Measurements from ENCODE around the gene BCR. TPM values are rescaled to one million over a fixed set of nuclear protein-coding genes. Genes with fewer than 3 reads are reported as not detected.

BCR gene
- total RNA-seq, 2 donors from 2014 or later = 102 to 172 TPM

GRCh38 chr22:23183061-23183698 is 2.9 kb downstream of the BCR start:
- DNase-seq = peak; percentile 92
- no peaks in the 10 kb centered on the region for H3K9me3 Mint-ChIP-seq
- Histone ChIP-seq H3K9ac (ENCODE audit: extremely low read depth, low read length, poor library complexity, severe bottlenecking) (peak overlapping the region; percentile 37), H3K4me1 (ENCODE audit: control insufficient read depth, insufficient read depth, low read length) (no peaks in the 10 kb centered on the region), H3K9me3 (ENCODE audit: control insufficient read depth, low read length) (no peaks in the 10 kb centered on the region), H3K4me3 (ENCODE audit: low read length) (peak overlapping the region; percentile 94), H3K27me3 (ENCODE audit: control insufficient read depth, insufficient read depth, low read length, poor library complexity, severe bottlenecking) (no peaks in the 10 kb centered on the region), H3K27ac (ENCODE audit: low read depth, low read length) (no peak overlapping the region), H3K36me3 (ENCODE audit: control insufficient read depth, insufficient read depth, low read length) (peaks cover 42% of the 10 kb centered on the region)
- H3K27ac Mint-ChIP-seq = peak overlapping the region; percentile 78
- peak overlapping the region; percentile 62 for H3K4me3 Mint-ChIP-seq
- peaks cover 43% of the 10 kb centered on the region for H3K36me3 Mint-ChIP-seq (ENCODE audit: low read depth)
- H3K4me1 Mint-ChIP-seq = peaks cover 55% of the 10 kb centered on the region
- H3K27me3 Mint-ChIP-seq (ENCODE audit: insufficient read depth) = peaks cover 9% of the 10 kb centered on the region
- 7 to 13% methylated on average over 9 to 11 of the region's 11 CpGs for WGBS, 2 experiments (ENCODE audit: insufficient coverage in 1 of 2, insufficient read length in 1 of 2)
- no peak for TF ChIP-seq CTCF (conservative IDR thresholded peaks at IDR 0.05)

GRCh38 chr22:23184100-23184763 is 3.9 kb downstream of the BCR start:
- peaks cover 9% of the 10 kb centered on the region for H3K27me3 Mint-ChIP-seq (ENCODE audit: insufficient read depth)
- no peaks in the 10 kb centered on the region for H3K27me3 ChIP-seq (ENCODE audit: control insufficient read depth, insufficient read depth, low read length, poor library complexity, severe bottlenecking)
- no peak overlapping the region for H3K27ac ChIP-seq (ENCODE audit: low read depth, low read length)
- no peaks in the 10 kb centered on the region for H3K9me3 ChIP-seq (ENCODE audit: control insufficient read depth, low read length)
- peaks cover 49% of the 10 kb centered on the region for H3K36me3 Mint-ChIP-seq (ENCODE audit: low read depth)
- 81 to 87% methylated on average over 3 of the region's 3 CpGs for WGBS, 2 experiments (ENCODE audit: insufficient coverage in 1 of 2, insufficient read length in 1 of 2)
- no peak for TF ChIP-seq CTCF (conservative IDR thresholded peaks at IDR 0.05)
- peaks cover 46% of the 10 kb centered on the region for H3K36me3 ChIP-seq (ENCODE audit: control insufficient read depth, insufficient read depth, low read length)
- H3K27ac Mint-ChIP-seq = peak overlapping the region; percentile 45
- H3K4me1 ChIP-seq (ENCODE audit: control insufficient read depth, insufficient read depth, low read length) = no peaks in the 10 kb centered on the region
- H3K4me1 Mint-ChIP-seq = peaks cover 50% of the 10 kb centered on the region
- peak overlapping the region; percentile 37 for H3K9ac ChIP-seq (ENCODE audit: extremely low read depth, low read length, poor library complexity, severe bottlenecking)
- peak overlapping the region; percentile 94 for H3K4me3 ChIP-seq (ENCODE audit: low read length)
- peak overlapping the region; percentile 62 for H3K4me3 Mint-ChIP-seq
- no peaks in the 10 kb centered on the region for H3K9me3 Mint-ChIP-seq
- no peak for DNase-seq

- Histone ChIP-seq H3K4me1 (ENCODE audit: control insufficient read depth, insufficient read depth, low read length) (no peaks in the 10 kb centered on the region), H3K27ac (ENCODE audit: low read depth, low read length) (peak overlapping the region; percentile 36), H3K9ac (ENCODE audit: extremely low read depth, low read length, poor library complexity, severe bottlenecking) (no peak overlapping the region), H3K36me3 (ENCODE audit: control insufficient read depth, insufficient read depth, low read length) (peaks cover 49% of the 10 kb centered on the region), H3K27me3 (ENCODE audit: control insufficient read depth, insufficient read depth, low read length, poor library complexity, severe bottlenecking) (no peaks in the 10 kb centered on the region), H3K9me3 (ENCODE audit: control insufficient read depth, low read length) (no peaks in the 10 kb centered on the region), H3K4me3 (ENCODE audit: low read length) (peak overlapping the region; percentile 94)
- TF ChIP-seq CTCF (conservative IDR thresholded peaks at IDR 0.05) = no peak
- H3K27ac Mint-ChIP-seq = peak overlapping the region; percentile 45
- peaks cover 48% of the 10 kb centered on the region for H3K4me1 Mint-ChIP-seq
- DNase-seq = no peak
- no peaks in the 10 kb centered on the region for H3K9me3 Mint-ChIP-seq
- peak overlapping the region; percentile 62 for H3K4me3 Mint-ChIP-seq
- WGBS, 2 experiments (ENCODE audit: insufficient coverage in 1 of 2, insufficient read length in 1 of 2) = 86 to 90% methylated on average over 5 of the region's 5 CpGs
- peaks cover 50% of the 10 kb centered on the region for H3K36me3 Mint-ChIP-seq (ENCODE audit: low read depth)
- peaks cover 9% of the 10 kb centered on the region for H3K27me3 Mint-ChIP-seq (ENCODE audit: insufficient read depth)
Observed at GRCh38 chr22:23184764-23185113, 4.4 kb downstream of the BCR start.
